ENCODE results near the gene PPP2R2B.
"Not testable (repeated sequence)": the region's sequence is repeated elsewhere in the genome, so short reads cannot be mapped to it uniquely, and the experiment has no call there.

PPP2R2B gene

DNA sequence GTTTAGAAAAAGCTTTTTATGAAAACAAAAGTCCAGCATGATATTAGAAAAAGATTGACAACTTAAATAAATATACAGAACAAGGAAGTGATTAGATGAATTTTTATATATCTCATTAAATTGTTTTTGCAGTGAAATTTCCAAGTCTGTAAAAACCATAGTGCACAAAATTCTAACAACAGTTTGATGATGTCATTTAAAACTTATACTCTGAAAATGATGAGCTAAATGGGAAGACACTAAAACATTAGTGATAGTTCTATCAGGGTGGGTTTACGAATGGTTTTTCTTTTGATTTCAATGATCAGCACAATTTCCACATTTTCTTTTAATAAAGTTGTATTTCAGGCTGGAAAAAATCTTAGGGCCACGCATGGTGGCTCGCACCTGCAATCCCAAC is 236.1 kb downstream of the PPP2R2B start:
- no peak for DNase-seq

DNA sequence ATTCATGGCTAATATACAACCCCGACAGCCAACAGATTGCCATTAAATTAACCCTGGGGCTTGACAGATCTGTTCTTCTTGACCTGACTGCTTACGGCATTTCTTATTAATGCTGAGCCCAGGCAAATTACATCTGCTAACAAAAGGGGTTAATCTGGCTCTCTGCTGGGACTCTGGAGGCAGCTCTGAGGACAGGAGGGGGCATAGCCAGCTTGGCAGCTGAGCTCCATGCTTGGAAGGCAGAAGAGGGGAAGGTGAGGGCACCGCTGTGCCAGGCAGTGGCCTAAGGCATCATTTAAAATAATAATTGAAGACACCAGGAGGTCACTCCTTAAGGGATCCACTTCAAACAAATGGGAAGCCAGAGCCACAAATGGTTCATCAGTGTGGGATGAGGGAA is 236.6 kb downstream of the PPP2R2B start:
- DNase-seq, result no peak

DNA sequence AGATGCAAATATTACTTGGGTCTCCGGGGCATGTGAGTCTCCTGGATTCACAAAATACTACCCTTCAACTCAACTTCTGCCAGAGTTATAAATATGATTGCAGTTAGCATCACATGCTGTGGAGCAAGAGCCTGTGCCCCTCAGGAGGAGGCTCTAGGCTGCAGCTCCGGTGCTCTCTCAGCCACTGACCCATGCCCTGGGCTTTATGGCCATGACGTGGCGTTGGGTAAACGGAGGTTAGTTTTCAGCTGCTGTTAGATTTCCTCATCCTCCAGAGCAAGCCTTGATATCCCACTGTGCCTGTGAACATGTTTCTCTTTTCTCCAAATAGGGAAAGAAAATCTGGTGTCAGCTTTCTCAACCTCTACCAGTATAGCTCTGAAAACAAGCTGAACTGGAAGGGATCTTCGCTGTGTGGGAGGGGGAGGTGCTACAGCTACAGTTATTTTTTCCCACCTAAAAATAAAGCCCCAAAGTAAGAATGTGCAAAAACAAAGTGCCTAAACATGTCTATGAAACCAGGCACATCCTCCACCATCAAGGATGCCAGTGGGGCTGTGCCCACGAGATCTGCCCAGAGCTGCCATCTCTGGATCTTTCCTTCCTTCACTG is 238.2 kb downstream of the PPP2R2B start:
- DNase-seq, result no peak

DNA sequence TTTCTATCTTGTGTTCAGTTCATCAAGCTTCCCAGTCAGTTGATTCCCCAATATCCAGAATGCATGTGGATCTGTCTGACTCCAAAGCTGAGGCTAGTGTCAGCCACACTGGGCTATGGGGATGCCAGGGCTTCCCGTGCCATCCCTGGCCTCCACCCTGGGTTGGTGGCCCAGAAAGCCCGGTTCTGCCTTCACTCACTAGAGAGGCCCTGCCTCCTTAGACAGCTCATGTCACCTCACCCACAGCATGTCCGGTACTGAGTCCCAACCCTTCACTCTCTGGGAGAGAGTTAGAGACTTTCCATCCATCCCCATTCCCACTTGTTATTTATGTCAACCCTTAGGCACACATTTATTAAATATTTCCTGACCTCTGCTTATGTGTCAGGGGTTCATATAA is 243.1 kb downstream of the PPP2R2B start:
- no peak for DNase-seq

DNA sequence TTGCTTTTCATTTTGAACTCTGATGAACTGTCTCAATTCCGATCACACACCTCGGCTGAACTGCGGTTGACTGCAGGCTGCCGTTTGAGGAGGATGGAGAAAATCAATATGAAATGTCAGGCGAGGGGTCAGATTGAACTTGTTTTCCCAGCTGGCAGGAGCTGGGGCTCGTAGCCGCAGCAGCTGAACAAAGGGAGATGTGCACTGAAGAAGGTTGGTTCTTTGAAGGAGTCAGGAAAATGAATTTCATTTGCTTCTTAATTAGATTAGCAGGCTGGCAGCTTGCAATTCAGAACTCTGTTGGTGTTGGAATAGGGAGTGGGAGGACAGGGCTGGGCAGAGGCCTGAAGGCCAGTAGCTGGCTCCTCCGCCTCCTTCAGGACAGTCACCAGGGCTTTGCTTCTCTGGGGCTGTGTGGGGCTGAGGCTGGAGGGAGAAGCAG is 245.2 kb downstream of the PPP2R2B start:
- no peak for DNase-seq

DNA sequence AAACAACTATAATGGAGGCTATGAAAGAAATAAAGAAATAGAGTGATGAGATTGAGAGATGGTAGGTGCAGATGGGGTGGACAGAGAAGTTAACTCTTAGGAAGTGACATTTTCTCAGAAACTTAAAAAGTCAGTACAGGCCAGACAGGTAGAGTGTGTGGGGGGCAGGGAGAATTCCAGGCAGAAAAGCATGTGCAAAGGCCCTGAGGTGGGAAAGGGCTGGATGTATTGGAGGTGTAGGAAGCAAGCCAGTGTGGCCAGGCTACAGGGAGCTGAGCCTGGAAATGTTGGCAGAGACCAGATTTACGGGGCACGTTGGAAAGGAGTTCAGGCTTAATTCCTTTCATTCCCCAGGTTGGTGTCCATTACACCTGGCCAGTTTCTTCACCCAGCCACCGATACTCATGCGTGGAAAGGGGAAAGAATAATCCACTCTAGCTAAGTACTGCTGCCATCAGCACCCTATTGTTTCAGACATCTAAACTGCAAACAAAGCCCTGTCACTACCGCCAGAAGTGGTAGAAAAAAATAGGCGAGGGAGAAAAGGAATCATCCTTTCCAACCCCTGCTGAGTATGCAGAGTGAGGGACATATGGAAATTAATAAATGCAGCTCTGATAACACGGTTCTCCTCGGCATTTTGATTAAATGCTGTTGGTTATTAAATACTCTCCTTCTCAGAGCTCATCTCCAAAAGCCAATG is 245.8 kb downstream of the PPP2R2B start:
- DNase-seq, result peak; percentile 45

DNA sequence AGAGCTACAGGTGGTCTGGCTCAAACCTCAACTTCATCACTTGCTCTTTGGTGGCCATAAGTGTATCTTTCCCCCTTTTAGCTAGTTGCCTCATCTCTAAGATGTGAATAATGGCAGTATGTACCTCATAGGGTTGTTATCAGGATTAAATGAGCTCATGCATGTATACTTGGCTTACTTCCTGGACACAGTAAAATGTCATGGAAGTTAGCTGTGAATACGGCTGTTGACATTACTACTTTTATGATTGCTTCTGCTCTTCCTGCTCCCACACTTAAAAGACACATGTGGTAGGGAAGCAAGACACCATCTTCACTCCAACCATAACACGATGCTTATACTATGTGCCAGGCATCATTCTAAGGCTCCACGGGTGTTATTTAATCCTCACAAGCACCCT is 248.1 kb downstream of the PPP2R2B start:
- no peak for DNase-seq

DNA sequence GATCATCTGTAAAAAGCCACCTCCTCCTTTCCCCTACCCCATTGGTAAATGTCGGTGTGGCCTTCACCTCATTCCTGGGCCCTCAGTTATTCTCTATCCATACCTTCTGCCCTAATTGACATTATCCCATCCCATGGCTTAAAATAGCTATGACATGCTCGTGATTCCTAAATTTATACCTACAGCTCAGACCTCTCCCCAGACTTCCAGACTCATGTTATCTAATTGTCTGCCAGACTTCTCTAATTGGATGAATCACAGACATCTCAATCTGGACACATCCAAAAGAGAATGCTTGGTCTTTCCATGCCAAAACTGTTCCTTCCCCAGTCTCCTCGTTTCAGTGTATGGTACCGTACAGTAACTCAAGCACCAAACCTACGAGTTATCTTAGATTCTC is 249.6 kb downstream of the PPP2R2B start:
- DNase-seq, result no peak

DNA sequence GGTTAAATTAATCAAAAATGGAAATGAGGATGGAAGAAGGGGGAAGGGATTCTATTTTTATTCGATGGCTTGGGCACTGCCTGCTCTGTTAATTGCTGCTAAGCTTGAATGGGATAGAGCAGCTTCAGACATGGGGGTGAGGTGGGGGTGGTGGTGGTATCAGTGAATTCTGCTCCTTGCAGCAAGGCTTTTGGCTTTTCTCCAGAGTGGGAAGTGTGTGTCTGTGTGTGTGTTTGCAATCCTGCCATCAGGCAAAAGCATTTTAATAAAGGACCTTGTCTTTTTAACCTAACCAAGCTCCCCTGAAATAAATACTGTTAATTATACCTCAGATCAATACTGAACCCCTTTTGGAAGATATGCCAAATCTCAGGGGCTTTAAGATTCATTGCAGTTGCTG is 251.6 kb downstream of the PPP2R2B start:
- DNase-seq, result no peak

DNA sequence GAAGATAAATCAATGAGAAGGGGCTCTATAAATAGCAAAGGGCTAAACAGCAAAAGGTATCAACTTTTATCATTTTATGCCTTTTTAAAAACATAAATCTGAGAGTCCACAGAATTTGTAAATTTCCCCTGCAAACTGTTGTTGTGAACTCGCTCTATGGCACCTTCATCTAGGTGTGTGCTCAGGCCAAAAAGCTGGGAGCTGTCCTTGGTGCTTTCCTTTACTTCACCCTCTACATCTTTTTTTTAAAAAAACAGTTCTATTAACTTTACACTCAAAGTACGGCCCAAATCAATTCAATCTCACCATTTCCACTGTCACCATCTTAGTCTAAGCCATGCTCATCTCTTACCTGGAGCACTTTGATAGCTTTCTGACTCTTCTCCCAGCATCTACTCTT is 254.4 kb downstream of the PPP2R2B start:
- DNase-seq, result no peak

DNA sequence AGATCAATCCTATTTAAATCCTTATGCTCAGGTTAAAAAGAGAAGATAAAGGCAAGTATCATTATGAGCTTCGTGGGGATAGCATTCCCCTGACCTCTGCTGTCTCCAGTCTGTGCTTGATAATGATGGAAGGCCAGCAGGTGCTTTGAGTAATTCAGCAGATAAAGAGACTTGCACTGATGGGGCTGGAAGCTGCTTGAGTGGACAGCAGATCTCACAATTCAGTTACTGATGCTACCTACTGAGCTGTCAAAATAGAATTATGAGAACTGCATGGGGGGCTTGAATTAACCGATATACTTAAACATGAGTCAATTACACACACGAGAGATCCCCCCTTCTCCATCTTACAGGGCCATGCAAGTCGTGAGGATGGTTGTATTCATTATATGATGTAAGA is 254.9 kb downstream of the PPP2R2B start:
- no peak for DNase-seq

DNA sequence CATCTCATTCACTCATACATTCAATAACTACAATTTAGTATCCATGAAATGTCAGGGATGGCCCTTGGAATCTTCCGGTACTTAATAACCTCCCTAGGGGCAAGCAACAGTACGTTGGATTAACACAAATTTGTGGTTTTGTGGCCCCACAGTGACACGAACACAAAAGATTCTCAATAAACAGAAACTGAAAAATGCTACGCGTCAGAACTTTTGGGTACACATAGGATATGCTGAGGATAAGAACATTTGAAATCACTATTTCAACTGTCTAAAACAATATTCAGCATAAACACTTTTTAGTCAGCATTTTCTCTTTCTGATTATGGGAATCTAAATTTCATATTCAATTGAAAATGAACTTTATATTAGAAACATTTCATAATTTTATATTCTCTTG is 255.5 kb downstream of the PPP2R2B start:
- DNase-seq, result no peak

DNA sequence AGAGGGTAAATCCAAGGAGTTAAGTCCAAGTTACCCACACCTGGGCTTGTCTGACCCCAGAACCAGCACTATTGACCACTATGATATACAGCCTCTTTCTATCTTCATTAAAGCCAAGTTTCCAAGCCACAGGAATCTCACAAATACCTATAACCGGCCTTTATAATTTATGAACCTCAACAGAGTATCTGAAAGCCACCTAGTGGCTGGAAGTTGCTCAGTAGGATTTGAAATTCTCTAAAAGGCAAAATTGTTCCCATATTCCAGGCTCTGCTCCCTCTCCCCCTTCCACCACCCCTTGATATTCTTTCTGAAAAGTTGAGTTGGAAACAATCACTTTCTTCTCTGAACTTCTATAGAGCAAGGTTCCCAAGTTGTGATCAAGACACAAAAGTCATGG is 256.2 kb downstream of the PPP2R2B start:
- DNase-seq, result no peak

DNA sequence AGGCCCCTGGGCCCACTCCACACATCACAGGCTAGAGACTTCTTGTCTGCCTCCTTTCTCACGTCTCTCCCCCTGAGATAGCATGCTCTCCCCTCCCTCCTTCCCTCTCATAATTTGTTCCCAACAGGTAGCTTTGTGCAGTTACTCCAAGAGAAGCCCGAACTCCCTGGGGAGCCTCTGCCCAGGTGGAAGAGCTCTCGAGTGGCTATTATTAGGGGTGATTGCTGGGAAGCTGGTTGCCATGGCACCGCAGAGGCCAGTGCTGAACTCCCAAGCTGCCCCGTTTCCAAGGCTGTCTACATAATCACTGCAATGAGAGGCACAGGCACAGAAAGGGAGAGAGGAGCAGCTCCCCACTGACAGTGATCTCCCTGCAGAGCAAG is 257.9 kb downstream of the PPP2R2B start:
- DNase-seq, result no peak

DNA sequence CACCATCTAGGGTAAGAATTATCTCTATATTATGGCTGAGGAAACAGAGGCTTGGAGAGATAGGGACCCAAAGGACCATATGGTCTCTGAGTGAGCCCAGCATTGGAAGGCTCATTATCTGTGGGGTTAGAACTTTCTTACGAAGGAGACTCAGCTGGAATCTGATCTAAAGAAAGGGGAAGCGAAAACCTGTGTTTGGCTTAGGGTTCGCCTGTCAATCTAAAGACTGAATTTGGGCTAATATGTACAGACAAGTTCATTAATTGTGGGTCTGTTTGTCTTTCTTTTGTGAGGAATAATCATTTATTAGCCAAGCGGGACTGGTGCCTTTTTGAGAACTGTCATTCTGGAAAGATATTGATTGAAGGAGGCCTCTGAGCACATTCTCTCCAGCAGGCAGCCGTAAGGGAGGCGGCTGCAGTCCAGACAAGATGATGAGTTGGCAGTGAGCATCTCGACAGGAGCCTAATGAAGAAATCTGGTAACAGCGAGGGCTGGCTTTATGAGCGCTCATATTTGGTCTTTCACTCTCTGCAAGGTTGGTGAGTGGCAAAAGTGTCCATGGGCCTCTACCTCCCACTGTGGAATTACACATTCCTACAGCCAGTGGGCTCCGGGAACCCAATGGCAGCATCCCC is 258.4 kb downstream of the PPP2R2B start:
- no peak for DNase-seq

DNA sequence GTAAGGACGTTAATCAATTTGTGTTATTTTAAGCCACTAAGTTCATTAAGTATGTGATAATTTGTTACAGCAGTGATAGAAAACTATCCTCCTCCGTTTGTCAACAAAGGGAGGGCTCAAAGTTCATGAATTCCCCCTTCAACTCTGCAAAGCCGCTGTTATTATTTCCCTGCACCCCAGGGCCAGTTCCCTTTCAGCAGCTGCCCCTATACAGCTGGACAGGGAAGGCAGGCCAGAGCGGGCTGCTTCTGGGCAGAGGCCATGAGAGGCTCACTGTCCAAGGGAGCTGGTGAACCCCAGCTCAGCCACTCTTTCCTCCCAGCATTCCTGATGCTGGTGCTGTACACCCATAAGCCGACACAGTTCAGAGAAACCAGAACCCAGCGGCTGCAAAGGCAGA is 260.1 kb downstream of the PPP2R2B start:
- no peak for DNase-seq

DNA sequence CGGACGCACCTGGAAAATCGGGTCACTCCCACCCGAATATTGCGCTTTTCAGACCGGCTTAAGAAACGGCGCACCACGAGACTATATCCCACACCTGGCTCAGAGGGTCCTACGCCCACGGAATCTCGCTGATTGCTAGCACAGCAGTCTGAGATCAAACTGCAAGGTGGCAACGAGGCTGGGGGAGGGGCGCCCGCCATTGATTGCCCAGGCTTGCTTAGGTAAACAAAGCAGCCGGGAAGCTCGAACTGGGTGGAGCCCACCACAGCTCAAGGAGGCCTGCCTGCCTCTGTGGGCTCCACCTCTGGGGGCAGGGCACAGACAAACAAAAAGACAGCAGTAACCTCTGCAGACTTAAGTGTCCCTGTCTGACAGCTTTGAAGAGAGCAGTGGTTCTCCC is 268.8 kb downstream of the PPP2R2B start:
- DNase-seq, result not testable (repeated sequence)

DNA sequence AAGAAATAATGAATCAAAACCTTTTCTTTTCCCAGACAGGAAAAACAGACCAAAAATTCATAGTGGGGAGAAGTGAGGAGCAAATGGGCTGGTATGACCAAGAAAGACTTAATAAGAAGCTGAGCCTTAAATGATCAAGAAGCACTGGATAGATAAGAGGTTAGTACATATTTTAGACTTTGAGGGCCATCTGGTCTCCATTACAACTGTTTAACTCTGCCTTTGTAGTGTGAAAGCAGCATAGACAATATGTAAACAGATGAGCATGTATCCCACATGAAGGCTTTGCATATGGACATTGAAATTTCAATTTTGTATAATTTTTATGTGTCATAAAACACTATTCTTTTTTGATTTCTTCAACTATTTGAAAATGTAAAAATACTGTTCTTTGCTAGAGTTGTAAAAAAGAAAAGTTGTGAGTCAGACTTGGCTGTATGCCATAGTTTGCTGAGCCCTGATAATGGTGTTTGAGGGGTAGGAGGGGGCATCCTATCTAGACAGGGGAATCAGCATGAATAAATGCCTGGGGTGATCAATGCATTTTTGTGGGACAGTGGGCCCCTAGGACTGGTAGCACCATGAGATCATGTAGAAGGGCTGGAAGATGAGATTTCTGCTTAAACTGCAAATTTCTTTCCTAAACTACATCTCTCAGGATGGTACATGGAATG is 270.8 kb downstream of the PPP2R2B start:
- DNase-seq, result no peak

DNA sequence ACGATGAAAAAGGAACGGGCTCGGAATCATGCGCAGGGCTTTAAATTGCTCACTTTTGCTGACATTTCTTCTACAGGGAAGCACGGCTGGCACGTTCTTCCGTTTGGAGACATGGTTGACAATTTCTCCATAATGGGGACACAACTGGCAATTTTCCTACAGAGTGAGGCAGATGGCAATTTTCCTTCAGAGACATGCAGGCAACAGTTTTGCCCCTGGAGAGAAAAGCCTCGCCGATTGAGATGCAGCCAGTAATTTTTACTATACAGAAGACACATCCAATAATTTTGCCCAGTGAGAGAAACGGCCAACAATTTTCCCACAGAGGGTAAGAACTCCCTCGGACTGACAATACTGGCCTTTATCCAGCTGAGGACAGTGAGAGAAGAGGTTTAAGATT is 271.7 kb downstream of the PPP2R2B start:
- no peak for DNase-seq

DNA sequence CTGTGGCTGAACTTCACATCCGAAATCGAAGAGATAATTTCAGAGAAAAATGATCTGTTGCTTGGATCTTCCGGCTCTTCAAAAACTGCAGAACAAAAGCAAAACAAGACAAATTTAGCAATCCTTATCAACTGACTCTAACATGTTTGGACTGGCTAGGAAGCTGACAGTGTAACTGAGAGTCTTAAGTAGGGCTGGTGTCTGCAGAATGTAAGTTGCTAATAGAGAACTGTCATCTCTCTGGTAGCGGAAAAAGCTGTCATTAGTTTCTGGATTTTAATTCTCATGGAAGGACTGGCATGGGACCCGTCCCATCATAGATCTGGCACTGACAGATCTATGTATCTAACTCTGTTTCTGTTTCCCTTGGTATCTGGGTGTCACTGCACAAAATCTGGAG is 278.2 kb downstream of the PPP2R2B start:
- no peak for DNase-seq

DNA sequence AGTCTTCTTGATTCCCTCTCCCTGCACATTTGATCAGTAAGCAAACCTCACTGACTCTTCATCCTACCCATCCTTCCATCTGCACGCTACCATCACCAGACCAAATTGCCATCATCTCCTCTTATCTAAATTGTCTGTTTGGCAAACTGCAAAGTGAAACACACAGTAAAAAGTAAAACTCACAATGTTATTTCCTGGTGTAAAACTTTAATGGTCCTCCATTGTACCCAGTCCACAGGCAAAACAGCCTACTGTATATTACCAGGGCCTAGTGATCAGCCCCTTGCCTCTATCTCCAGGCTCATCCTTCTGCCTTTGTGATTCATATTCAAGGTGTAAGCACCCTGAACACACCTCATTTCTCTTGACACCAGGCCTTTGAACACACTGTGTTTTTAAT is 279.3 kb downstream of the PPP2R2B start:
- DNase-seq, result no peak

DNA sequence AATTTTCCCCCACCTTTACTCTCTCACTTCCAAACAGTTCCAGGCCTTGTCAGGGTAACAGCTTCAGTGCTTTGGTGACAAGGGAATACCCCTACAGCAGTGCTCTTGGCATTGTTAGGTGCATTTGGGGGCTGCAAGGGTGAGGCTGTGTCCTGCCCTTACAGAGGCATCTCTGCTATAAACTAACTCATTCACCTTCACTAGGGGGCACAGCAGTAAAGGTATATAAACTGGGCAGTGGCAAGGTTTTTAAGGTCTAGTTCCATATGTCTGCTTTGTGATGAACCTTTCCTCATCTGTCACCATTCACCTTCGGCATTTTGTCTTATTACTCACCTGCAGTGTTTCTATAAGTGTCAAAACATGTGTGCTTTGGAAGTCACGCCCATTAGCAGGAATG is 283.5 kb downstream of the PPP2R2B start:
- no peak for DNase-seq

DNA sequence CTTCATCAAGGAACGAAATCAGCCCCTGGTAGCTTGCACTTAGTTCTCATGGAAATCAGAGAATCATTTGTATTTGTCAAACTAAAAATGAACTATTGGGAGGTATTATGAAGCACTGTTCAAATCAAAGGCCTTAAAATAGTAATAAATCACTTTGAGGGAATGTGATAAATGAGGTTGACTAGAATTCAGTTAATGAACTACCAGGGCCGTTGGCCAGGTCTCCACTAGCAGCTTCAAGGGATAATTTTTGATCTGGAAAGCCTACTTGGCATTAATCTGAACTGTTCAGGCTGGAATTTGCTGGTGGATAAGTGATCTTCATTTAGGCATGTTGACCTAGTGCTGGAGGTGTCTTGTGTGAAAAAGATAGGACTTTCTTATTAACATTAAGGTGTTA is 286.2 kb downstream of the PPP2R2B start:
- DNase-seq, result no peak

DNA sequence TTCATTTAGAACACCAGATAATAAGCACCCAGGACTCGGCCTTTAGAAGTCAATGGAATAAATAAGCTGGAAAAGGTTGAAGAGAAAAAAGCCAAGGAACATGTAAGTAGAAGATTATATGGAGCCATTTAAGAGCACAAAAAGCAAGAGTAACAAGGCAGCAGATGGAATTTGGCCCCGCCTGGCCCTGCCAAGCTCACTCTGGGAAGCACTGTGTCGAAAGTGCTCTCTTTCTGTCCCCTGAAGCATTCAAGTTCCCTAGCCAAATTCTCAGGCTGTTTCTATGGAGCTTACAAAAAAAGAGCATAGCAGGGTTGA is 289.6 kb downstream of the PPP2R2B start:
- no peak for DNase-seq
